Adrenal gland (tissue), 5 donors: ENCODE data around the gene PSAPL1.

Source experiments
- CTCF ChIP-seq, 6 experiments: fragments of 450-650 bp in 4 of 6; fragments of 200-600 bp in 2 of 6; sonication (generic) in 1 of 6; IDR thresholded peaks; 1 replicate in 5 of 6; 2 replicates in 1 of 6; pipeline versions ENCODE4 v1.5.1 to v1.8.0; 2016 to 2021; ENCODE audit warnings: antibody characterized with exemption in 6 of 6, mild to moderate bottlenecking in 2 of 6, moderate library complexity in 1 of 6
- POLR2A ChIP-seq, 2 donors: fragments of 450-650 bp; IDR thresholded peaks; one replicate each; pipeline ENCODE4 v1.6.1; 2017; ENCODE audit warnings: antibody characterized with exemption in 2 of 2, mild to moderate bottlenecking in 2 of 2, moderate library complexity in 1 of 2
- donor health status: DM: no; HTN: no; CAD: no.

- TF ChIP-seq CTCF (IDR thresholded peaks at IDR 0.05): no peak
- no peak for TF ChIP-seq POLR2A (IDR thresholded peaks at IDR 0.05)
Observed at GRCh38 chr4:7473081-7473480, 38.4 kb upstream of the PSAPL1 start.
